ENCODE measurements around the gene ABHD16A.

DNA sequence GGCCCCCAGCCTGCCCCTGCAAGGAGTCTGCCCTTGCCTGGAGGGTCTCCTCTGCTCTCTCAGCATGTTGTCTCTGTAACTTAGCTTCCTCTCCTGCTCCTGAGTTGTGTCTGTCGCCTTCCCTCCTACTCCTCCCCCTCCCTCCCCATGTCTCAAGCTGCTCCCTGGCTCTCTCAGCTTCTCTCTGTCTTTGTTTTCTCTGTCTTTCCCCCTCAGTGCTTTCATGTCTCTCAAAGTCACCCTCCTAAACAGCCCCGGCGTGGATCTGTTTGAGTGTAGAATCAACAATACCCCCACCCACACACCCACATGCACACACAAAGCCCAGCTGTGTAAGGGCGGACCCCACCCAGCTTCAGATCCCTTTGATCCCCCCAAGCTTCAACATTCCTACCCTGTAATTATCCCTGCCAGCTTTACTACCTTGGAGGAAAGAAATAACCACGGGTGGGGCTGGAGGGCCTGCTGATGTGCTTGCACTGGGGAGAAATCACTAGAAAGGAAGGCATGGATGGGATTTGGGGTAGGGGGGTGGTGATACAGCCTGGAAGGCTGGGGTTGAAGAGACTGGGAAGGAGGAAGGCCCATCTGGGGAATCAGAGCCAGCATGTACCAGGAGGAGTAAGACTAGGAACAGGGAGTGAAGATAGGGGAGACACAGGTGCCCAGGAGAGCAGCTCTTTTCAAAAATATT, 11.0 kb upstream of the ABHD16A start:
- no peak for TF ChIP-seq NR2C1 (IDR thresholded peaks at IDR 0.05)
- TF ChIP-seq, protein P1, sequence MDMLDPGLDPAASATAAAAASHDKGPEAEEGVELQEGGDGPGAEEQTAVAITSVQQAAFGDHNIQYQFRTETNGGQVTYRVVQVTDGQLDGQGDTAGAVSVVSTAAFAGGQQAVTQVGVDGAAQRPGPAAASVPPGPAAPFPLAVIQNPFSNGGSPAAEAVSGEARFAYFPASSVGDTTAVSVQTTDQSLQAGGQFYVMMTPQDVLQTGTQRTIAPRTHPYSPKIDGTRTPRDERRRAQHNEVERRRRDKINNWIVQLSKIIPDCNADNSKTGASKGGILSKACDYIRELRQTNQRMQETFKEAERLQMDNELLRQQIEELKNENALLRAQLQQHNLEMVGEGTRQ (IDR thresholded peaks at IDR 0.05; ENCODE audit: borderline replicate concordance, low read depth, low read length): no peak
- TF ChIP-seq CTCF (IDR thresholded peaks at IDR 0.05 in 2 of 3, conservative IDR thresholded peaks at IDR 0.05 in 1 of 3; ENCODE audit: control insufficient read depth in 2 of 3, extremely low read depth in 1 of 3, insufficient read depth in 1 of 3, low read depth in 3 of 3, low read length in 3 of 3): no peak
- TF ChIP-seq BHLHE40 (IDR thresholded peaks at IDR 0.05; ENCODE audit: borderline replicate concordance in 1 of 2, low read depth in 2 of 2, low read length in 1 of 2): no peak
- no peak for TF ChIP-seq POLR2A (IDR thresholded peaks at IDR 0.05; ENCODE audit: low read depth, low read length)
- no peak for TF ChIP-seq CEBPB (IDR thresholded peaks at IDR 0.05; ENCODE audit: borderline replicate concordance in 1 of 2, low read depth in 2 of 2, low read length in 2 of 2)
- TF ChIP-seq, protein P2, sequence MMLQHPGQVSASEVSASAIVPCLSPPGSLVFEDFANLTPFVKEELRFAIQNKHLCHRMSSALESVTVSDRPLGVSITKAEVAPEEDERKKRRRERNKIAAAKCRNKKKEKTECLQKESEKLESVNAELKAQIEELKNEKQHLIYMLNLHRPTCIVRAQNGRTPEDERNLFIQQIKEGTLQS (IDR thresholded peaks at IDR 0.05; ENCODE audit: borderline replicate concordance, extremely low read depth, low read depth, low read length): no peak
- no peak for TF ChIP-seq ESRRA (IDR thresholded peaks at IDR 0.05; ENCODE audit: low read length)
- no peak for TF ChIP-seq BACH1 (IDR thresholded peaks at IDR 0.05; ENCODE audit: borderline replicate concordance)
- no peak for TF ChIP-seq EZH2 (IDR thresholded peaks at IDR 0.05; ENCODE audit: borderline replicate concordance, control insufficient read depth, low read depth, low read length)
- no peak for TF ChIP-seq FOXK2 (IDR thresholded peaks at IDR 0.05)
